Loucy (cell line): ENCODE measurements around the gene C11orf52.

Source experiments
- H2AFZ ChIP-seq: fragments of 200-600 bp; sonication (generic); 2 replicates; pipeline ENCODE4 v1.6.0; 2016; ENCODE audit warnings: antibody characterized with exemption, mild to moderate bottlenecking, low read length, moderate library complexity
- H3F3A ChIP-seq: fragments of 200-600 bp; 2 replicates; pipeline ENCODE4 v1.6.0; 2016; ENCODE audit warnings: antibody characterized with exemption, low read depth, mild to moderate bottlenecking
- H3K27me3 ChIP-seq: fragments of 200-600 bp; sonication (generic); 2 replicates; pipeline ENCODE4 v1.6.1; 2014; ENCODE audit warnings: low read length, mild to moderate bottlenecking; ENCODE audit not compliant: insufficient read depth, poor library complexity, severe bottlenecking
- H3K36me3 ChIP-seq: fragments of 200-600 bp; sonication (generic); 2 replicates; pipeline ENCODE4 v1.6.1; 2016; ENCODE audit warnings: low read length; ENCODE audit not compliant: insufficient read depth
- H3K4me1 ChIP-seq: fragments of 200-600 bp; sonication (generic); 2 replicates; pipeline ENCODE4 v1.5.1; 2014; ENCODE audit warnings: low read length, mild to moderate bottlenecking; ENCODE audit not compliant: insufficient read depth, poor library complexity, severe bottlenecking
- H3K4me2 ChIP-seq: fragments of 200-600 bp; sonication (generic); 2 replicates; pipeline ENCODE4 v1.6.0; 2014; ENCODE audit warnings: antibody characterized with exemption, low read length, low read depth, mild to moderate bottlenecking; ENCODE audit not compliant: poor library complexity, severe bottlenecking
- H3K4me3 ChIP-seq: fragments of 200-600 bp; sonication (generic); 2 replicates; pipeline ENCODE4 v1.5.1; 2014; ENCODE audit warnings: low read length, mild to moderate bottlenecking, mixed read lengths; ENCODE audit not compliant: poor library complexity, severe bottlenecking
- H3K79me2 ChIP-seq: fragments of 200-600 bp; sonication (generic); 2 replicates; pipeline ENCODE4 v1.6.1; 2014; ENCODE audit warnings: low read length; ENCODE audit not compliant: insufficient read depth
- H3K9ac ChIP-seq: fragments of 200-600 bp; sonication (generic); 2 replicates; pipeline ENCODE4 v1.6.0; 2014; ENCODE audit warnings: mild to moderate bottlenecking, low read depth, low read length, moderate library complexity; ENCODE audit not compliant: poor library complexity, severe bottlenecking
- H3K9me2 ChIP-seq: fragments of 200-600 bp; sonication (generic); replicated peaks from 2 replicates; pipeline ENCODE4 v1.6.1; 2016; ENCODE audit warnings: low read depth, low read length, mixed read lengths
- H3K9me3 ChIP-seq: fragments of 200-600 bp; sonication (generic); 2 replicates; pipeline ENCODE4 v1.6.1; 2014; ENCODE audit warnings: mild to moderate bottlenecking, antibody characterized with exemption, low read length, low read depth; ENCODE audit not compliant: insufficient read depth
- H4K20me1 ChIP-seq: fragments of 200-600 bp; sonication (generic); 2 replicates; pipeline ENCODE4 v1.6.0; 2014; ENCODE audit warnings: antibody characterized with exemption, low read length, mild to moderate bottlenecking; ENCODE audit not compliant: insufficient read depth, poor library complexity, severe bottlenecking
- CTCF ChIP-seq: fragments of 200-600 bp; sonication (generic); conservative IDR thresholded peaks from 2 replicates; pipeline ENCODE4 v1.5.1; 2014; ENCODE audit warnings: mild to moderate bottlenecking, antibody characterized with exemption, low read length
- EZH2phosphoT487 ChIP-seq: fragments of 200-600 bp; IDR thresholded peaks from 2 replicates; pipeline ENCODE4 v1.6.1; 2018; ENCODE audit warnings: antibody characterized with exemption, mild to moderate bottlenecking, moderate library complexity, borderline replicate concordance

The C11orf52 gene

DNA sequence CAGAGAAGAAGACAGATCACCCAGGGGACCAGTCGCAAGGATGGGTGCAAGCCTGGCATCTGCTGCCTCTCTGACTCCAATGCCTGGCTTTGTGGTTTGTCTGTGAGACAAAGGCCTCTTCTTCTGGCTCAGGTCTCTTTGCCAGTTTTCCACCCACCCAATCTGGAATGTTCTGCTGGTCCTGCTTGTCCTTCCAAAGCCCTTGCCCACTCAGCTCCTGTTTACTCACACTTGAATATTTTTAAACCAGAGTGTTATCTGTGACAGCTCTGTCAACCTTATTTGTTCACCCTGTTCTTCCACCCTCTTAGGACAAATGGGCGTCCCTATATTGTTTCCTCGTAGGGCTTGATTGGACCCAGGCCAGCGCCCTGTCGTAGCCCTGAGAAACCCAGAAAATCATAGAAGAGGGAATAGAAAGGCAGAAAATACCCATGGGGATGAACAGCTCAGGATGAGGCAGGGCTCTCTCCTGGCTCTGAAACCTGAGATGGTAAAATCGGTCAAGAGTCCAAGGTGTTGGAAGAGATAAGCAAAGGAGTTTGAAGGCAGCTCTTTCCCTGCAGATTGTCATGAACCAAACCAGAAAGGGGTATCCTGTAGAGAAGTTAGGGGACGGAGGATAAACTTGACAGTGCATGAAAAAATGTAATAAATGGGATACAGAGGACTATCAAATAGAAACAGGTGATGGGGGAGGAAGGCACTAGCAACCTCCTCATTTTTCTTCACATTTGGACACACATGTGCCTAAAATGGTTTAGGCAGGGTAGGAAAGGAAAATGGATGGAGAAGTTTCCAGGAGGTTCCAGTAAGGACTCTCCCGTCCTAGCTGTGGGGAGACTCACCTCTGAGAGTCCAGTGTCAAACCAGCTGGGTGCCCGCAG lies 7.8 kb upstream of the C11orf52 start:
- Histone ChIP-seq H3K9ac (no peak overlapping the region), H3K36me3 (no peaks in the 10 kb centered on the region), H3K9me2 (no peaks in the 10 kb centered on the region), H3K9me3 (no peaks in the 10 kb centered on the region), H3K79me2 (no peaks in the 10 kb centered on the region), H3K4me3 (no peak overlapping the region), H3F3A (no peaks in the 10 kb centered on the region), H3K27me3 (no peaks in the 10 kb centered on the region), H4K20me1 (no peaks in the 10 kb centered on the region), H3K4me2 (no peak overlapping the region), H3K4me1 (no peaks in the 10 kb centered on the region), H2AFZ (no peak overlapping the region)
- TF ChIP-seq EZH2phosphoT487, result no peak
- TF ChIP-seq CTCF, result no peak

GRCh38 chr11:111911563-111912401 lies 6.9 kb upstream of the C11orf52 start, which contains the start of gene CRYAB:
Gene CRYAB (minus strand): TSS chr11:111911770. CDS start chr11:111911724, 46 bp downstream.
- H3K4me1 ChIP-seq, result no peaks in the 10 kb centered on the region
- no peaks in the 10 kb centered on the region for H3K79me2 ChIP-seq
- H3K9me2 ChIP-seq, result no peaks in the 10 kb centered on the region
- no peak for TF ChIP-seq EZH2phosphoT487
- TF ChIP-seq CTCF, result no peak
- H3K27me3 ChIP-seq, result no peaks in the 10 kb centered on the region
- no peaks in the 10 kb centered on the region for H4K20me1 ChIP-seq
- no peaks in the 10 kb centered on the region for H3K9me3 ChIP-seq
- H3F3A ChIP-seq, result no peaks in the 10 kb centered on the region
- H3K36me3 ChIP-seq, result no peaks in the 10 kb centered on the region
- H2AFZ ChIP-seq, result no peak within 1 kb of the TSS
- no peak within 1 kb of the TSS for H3K9ac ChIP-seq
- no peak within 1 kb of the TSS for H3K4me2 ChIP-seq
- no peak within 1 kb of the TSS for H3K4me3 ChIP-seq

- Histone ChIP-seq H3K27me3 (no peaks in the 10 kb centered on the region), H3K4me1 (no peaks in the 10 kb centered on the region), H3F3A (no peaks in the 10 kb centered on the region), H3K4me2 (no peak within 1 kb of the TSS), H3K79me2 (no peaks in the 10 kb centered on the region), H4K20me1 (no peaks in the 10 kb centered on the region), H3K9ac (no peak within 1 kb of the TSS), H3K9me3 (no peaks in the 10 kb centered on the region), H3K9me2 (no peaks in the 10 kb centered on the region), H3K36me3 (no peaks in the 10 kb centered on the region), H2AFZ (no peak within 1 kb of the TSS), H3K4me3 (no peak within 1 kb of the TSS)
- no peak for TF ChIP-seq EZH2phosphoT487
- TF ChIP-seq CTCF, result no peak
These were observed 6.2 kb upstream of the C11orf52 start, which contains the start of gene HSPB2 for GRCh38 chr11:111912535-111912934. Gene HSPB2 (plus strand): TSS chr11:111912734. CDS start chr11:111912830, 96 bp downstream.
